Measurements from ENCODE around the gene ELK3. TPM values are rescaled to one million over a fixed set of nuclear protein-coding genes. Genes with fewer than 3 reads are reported as not detected.

ELK3 gene
- total RNA-seq, 2 experiments from 2014 or later: 7.7 TPM

DNA sequence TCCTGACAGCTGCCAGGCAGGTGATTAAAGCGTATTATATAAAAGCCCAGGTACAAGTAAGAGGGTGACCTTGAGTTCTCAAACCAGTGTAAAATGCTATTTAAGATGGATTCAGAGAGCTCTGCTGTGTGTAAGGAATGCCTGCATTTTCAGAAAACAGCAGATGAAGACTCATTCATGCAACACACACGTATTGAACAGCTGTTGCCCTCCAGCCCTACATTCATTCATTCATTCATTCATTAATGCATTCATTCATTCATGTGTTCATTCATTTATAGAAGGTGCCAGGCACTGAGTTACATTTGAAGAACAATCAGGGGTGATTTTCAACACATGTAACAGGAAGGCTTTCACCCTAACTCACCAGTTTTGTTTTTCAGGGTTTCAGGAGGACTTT lies 27.4 kb upstream of the ELK3 start:
- POLR2A ChIA-PET: interaction anchor here (0.7 kb wide), 1 partner anchor 38 kb away, joined by 3 read pairs; no protein-coding TSS in a partner anchor
- DNase-seq: no peak

DNA sequence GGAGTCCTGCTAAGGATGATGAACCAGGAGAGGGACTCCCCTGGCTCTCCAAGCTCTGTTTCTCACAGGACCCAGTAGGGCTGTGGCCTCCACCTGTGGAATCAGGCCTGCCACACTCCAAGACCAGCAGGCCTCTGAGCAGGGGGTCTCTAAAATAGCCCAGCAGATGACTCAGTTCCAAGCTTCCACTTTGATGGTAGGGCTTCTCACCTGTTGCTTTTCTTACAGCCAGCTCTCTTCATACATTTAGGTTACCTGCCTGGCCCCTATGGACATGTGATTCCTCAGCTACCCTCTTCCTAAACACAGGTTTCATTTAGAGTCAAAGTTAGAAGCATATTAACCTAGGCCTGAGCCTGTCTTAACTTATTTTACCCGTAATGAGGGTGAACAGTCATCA lies 26.7 kb upstream of the ELK3 start:
- ATAC-seq: no peak

More for the DNA sequence above, 27.4 kb upstream of the ELK3 start:
- Mint-ChIP-seq H3K4me3 (no peak overlapping the region), H3K27me3 (no peaks in the 10 kb centered on the region), H3K27ac (no peak overlapping the region), H3K9me3 (no peaks in the 10 kb centered on the region), H3K36me3 (ENCODE audit: low read depth) (no peaks in the 10 kb centered on the region), H3K4me1 (ENCODE audit: low read depth) (no peaks in the 10 kb centered on the region)
- no peak for ATAC-seq
- TF ChIP-seq, protein P1, sequence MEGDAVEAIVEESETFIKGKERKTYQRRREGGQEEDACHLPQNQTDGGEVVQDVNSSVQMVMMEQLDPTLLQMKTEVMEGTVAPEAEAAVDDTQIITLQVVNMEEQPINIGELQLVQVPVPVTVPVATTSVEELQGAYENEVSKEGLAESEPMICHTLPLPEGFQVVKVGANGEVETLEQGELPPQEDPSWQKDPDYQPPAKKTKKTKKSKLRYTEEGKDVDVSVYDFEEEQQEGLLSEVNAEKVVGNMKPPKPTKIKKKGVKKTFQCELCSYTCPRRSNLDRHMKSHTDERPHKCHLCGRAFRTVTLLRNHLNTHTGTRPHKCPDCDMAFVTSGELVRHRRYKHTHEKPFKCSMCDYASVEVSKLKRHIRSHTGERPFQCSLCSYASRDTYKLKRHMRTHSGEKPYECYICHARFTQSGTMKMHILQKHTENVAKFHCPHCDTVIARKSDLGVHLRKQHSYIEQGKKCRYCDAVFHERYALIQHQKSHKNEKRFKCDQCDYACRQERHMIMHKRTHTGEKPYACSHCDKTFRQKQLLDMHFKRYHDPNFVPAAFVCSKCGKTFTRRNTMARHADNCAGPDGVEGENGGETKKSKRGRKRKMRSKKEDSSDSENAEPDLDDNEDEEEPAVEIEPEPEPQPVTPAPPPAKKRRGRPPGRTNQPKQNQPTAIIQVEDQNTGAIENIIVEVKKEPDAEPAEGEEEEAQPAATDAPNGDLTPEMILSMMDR (IDR thresholded peaks at IDR 0.05): no peak
- CTCF ChIA-PET: interaction anchor here (1.1 to 1.5 kb wide), 3 partner anchors 11 to 48 kb away, joined by 3 to 8 read pairs (median 4); no protein-coding TSS in a partner anchor
- intact Hi-C loops (cut with micrococcal nuclease): no loop called here

DNA sequence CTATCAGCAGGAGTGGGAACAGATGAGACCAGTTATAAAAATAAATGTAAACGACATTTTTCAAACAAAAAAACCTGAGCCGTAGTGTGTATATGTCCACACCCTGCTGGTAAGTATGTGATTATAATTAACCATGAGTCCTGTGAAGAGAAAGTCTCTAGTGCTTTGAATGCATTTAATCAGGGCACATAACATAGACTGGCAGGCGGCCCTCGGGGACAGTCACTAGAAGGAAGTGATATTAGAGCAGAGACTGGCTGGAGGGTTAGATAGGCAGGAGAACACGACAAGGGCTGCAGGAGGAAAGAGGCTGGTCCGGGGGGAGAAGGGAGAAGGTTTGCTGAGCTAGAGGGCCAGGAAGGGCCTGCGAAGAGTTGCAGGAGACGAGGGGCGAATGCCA lies 23.8 kb upstream of the ELK3 start:
- no peak for DNase-seq
- Mint-ChIP-seq H3K27me3 (no peaks in the 10 kb centered on the region), H3K9me3 (peaks cover 4% of the 10 kb centered on the region), H3K4me1 (ENCODE audit: low read depth) (no peaks in the 10 kb centered on the region), H3K27ac (no peak overlapping the region), H3K4me3 (no peak overlapping the region), H3K36me3 (ENCODE audit: low read depth) (peaks cover 1% of the 10 kb centered on the region)
- intact Hi-C loops (cut with micrococcal nuclease): no loop called here
- ChIA-PET POLR2A (interaction anchor here (1.5 kb wide), 1 partner anchor 10 kb away, joined by 3 read pairs; no protein-coding TSS in a partner anchor), CTCF (interaction anchor here (1.0 kb wide), 1 partner anchor 14 kb away, joined by 3 read pairs; no protein-coding TSS in a partner anchor)
- ATAC-seq: no peak
- TF ChIP-seq, protein P1 (IDR thresholded peaks at IDR 0.05): no peak

More for the DNA sequence above, 26.7 kb upstream of the ELK3 start:
- Mint-ChIP-seq H3K27me3 (no peaks in the 10 kb centered on the region), H3K36me3 (ENCODE audit: low read depth) (no peaks in the 10 kb centered on the region), H3K27ac (no peak overlapping the region), H3K4me1 (ENCODE audit: low read depth) (no peaks in the 10 kb centered on the region), H3K9me3 (no peaks in the 10 kb centered on the region), H3K4me3 (no peak overlapping the region)
- TF ChIP-seq, protein P1 (IDR thresholded peaks at IDR 0.05): no peak
- DNase-seq: no peak
- intact Hi-C loops (cut with micrococcal nuclease): no loop called here
- CTCF ChIA-PET: interaction anchor here (1.1 to 1.5 kb wide), 3 partner anchors 10 to 48 kb away, joined by 3 to 8 read pairs (median 4); no protein-coding TSS in a partner anchor
- POLR2A ChIA-PET: interaction anchor here (0.7 to 1.4 kb wide), 3 partner anchors 11 to 42 kb away, joined by 3 read pairs; no protein-coding TSS in a partner anchor

DNA sequence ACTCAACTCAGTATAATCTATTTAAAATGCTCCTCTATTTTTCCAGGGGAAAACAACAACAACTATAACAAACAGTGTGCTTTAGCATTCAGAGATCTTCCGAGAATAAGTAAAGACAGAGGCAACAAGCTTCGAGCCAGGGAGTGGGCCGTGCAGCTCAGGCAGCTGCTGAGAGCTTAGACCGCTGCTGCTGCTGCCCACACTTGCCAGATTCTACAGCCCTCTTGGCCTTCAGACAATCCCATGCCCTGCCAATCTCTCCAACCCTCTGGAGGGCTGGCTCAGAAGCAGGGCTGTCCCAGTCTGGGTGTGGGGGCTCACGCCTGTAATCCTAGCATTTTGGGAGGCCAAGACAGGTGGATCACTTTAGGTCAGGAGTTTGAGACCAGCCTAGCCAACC lies 23.4 kb upstream of the ELK3 start:
- ChIA-PET POLR2A (interaction anchor here (0.8 to 1.5 kb wide), 2 partner anchors 10 to 19 kb away, joined by 3 read pairs; no protein-coding TSS in a partner anchor), CTCF (no interaction called here)
- intact Hi-C loops (cut with micrococcal nuclease): no loop called here
- peaks cover 2% of the 10 kb centered on the region for H3K4me1 Mint-ChIP-seq (ENCODE audit: low read depth)
- TF ChIP-seq, protein P1 (IDR thresholded peaks at IDR 0.05): no peak
- peaks cover 3% of the 10 kb centered on the region for H3K36me3 Mint-ChIP-seq (ENCODE audit: low read depth)
- DNase-seq (no peak), ATAC-seq (no peak)
- no peaks in the 10 kb centered on the region for H3K27me3 Mint-ChIP-seq
- no peak overlapping the region for H3K27ac Mint-ChIP-seq
- no peak overlapping the region for H3K4me3 Mint-ChIP-seq
- H3K9me3 Mint-ChIP-seq: peaks cover 6% of the 10 kb centered on the region

DNA sequence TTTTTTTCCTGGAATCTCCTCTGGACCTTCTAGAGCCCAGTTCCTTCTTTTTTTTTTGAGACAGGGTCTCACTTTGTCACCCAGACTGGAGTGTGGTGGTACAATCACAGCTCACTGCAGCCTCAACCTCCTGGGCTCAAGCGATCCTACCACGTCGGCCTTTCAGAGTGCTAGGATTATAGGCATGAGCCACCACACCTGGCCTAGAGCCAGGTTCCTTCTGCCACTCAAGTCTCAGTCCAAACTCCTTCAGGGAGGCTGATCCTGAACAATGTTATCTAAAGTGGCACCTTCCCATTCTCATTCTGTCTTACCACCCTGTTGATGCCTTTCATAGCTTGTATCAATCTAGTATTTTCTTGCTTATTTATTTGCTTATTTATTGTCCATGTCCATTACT lies 22.3 kb upstream of the ELK3 start:
- Mint-ChIP-seq H3K4me3 (no peak overlapping the region), H3K9me3 (peaks cover 13% of the 10 kb centered on the region), H3K36me3 (ENCODE audit: low read depth) (peaks cover 9% of the 10 kb centered on the region), H3K27ac (no peak overlapping the region), H3K27me3 (no peaks in the 10 kb centered on the region), H3K4me1 (ENCODE audit: low read depth) (peaks cover 12% of the 10 kb centered on the region)
- ChIA-PET CTCF (no interaction called here), POLR2A (interaction anchor here (0.7 to 1.5 kb wide), 2 partner anchors 11 to 35 kb away, joined by 3 to 4 read pairs; no protein-coding TSS in a partner anchor)
- ATAC-seq (no peak), DNase-seq (no peak)
- intact Hi-C loops (cut with micrococcal nuclease): no loop called here
- TF ChIP-seq, protein P1 (IDR thresholded peaks at IDR 0.05): no peak

Data from activated CD8-positive, alpha-beta T cell treated with anti-CD3 and anti-CD28 coated beads for 36 hours (primary cell).